Mammary epithelial cell (primary cell): ENCODE results near the gene ACSBG1.

Experiments used
- EZH2 ChIP-seq: IDR thresholded peaks from 2 replicates; pipeline ENCODE4 v1.6.1; 2012; ENCODE audit warnings: low read length, inconsistent platforms, borderline replicate concordance
- TF ChIP-seq, protein P1 (sequence below), 2 donors: IDR thresholded peaks in 1 of 2; conservative IDR thresholded peaks in 1 of 2; 2 replicates each; pipeline ENCODE4 v1.5.1; 2011 to 2012; ENCODE audit warnings: inconsistent platforms in 2 of 2, low read length in 2 of 2, mild to moderate bottlenecking in 2 of 2, control low read depth in 1 of 2, low read depth in 1 of 2; ENCODE audit not compliant: insufficient read depth in 1 of 2; ENCODE audit errors: extremely low read depth in 1 of 2

DNA sequence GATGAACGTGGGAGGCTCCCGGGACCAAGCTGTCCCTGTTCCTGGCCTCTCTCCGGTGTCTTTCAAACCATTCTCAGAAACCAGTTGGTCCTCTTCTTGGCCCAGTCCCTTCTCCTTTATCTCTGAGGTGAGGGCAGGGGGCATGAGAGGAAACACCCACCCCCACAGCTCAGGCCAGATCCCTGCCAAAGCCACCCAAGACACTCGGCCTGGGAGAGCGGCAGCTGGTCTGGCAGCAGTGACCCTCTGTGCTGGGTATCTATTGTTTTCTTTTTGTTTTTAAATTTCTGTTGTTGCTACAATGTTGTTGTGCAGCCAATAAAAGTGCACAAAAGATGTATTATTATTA lies 27.3 kb downstream of the ACSBG1 start:
- TF ChIP-seq, protein P1, sequence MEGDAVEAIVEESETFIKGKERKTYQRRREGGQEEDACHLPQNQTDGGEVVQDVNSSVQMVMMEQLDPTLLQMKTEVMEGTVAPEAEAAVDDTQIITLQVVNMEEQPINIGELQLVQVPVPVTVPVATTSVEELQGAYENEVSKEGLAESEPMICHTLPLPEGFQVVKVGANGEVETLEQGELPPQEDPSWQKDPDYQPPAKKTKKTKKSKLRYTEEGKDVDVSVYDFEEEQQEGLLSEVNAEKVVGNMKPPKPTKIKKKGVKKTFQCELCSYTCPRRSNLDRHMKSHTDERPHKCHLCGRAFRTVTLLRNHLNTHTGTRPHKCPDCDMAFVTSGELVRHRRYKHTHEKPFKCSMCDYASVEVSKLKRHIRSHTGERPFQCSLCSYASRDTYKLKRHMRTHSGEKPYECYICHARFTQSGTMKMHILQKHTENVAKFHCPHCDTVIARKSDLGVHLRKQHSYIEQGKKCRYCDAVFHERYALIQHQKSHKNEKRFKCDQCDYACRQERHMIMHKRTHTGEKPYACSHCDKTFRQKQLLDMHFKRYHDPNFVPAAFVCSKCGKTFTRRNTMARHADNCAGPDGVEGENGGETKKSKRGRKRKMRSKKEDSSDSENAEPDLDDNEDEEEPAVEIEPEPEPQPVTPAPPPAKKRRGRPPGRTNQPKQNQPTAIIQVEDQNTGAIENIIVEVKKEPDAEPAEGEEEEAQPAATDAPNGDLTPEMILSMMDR (conservative IDR thresholded peaks at IDR 0.05 in 1 of 2, IDR thresholded peaks at IDR 0.05 in 1 of 2; ENCODE audit: extremely low read depth in 1 of 2, insufficient read depth in 1 of 2, low read depth in 1 of 2, low read length in 2 of 2) = no peak
- no peak for TF ChIP-seq EZH2
